H1 (cell line): ENCODE results near the gene ARHGAP18. TPM values are rescaled to one million over a fixed set of nuclear protein-coding genes. Genes with fewer than 3 reads are reported as not detected.

ENCODE experiments used
- CTCF ChIA-PET: fragments of 300-600 bp; sonication (Branson Sonifier 250); formaldehyde crosslinking; loops from one replicate; lab custom pipeline; 2021; ENCODE audit not compliant: partially characterized antibody; lab: Charles Lee
- POLR2A ChIA-PET: fragments of 300-600 bp; sonication (Branson Sonifier 250); formaldehyde crosslinking; loops from one replicate; lab custom pipeline; 2021; ENCODE audit warnings: inconsistent platforms; ENCODE audit not compliant: partially characterized antibody; lab: Charles Lee
- DNase-seq, 2 experiments: peaks; one replicate each; pipeline versions ENCODE4 v3.0.0 to v3.0.0-alpha.2; 2010 to 2022; ENCODE audit warnings: low spot score in 2 of 2, low read depth in 1 of 2, mixed read lengths in 1 of 2
- FAIRE-seq: peaks from 2 replicates; lab custom pipeline; 2011; peaks lifted over from hg19 to GRCh38; lab: Jason Lieb, UNC
- H2AFZ ChIP-seq: 2 replicates; pipeline ENCODE4 v1.8.1; 2012; ENCODE audit warnings: low read length, inconsistent platforms
- H2AK5ac ChIP-seq: 2 replicates; pipeline ENCODE4 v1.6.1; 2013; ENCODE audit warnings: low read depth, low read length
- H2BK120ac ChIP-seq: replicated peaks from 2 replicates; pipeline ENCODE3; 2013; ENCODE audit warnings: low read depth, low read length, inconsistent platforms
- H2BK12ac ChIP-seq: 2 replicates; pipeline ENCODE4 v1.6.1; 2013; ENCODE audit warnings: low read depth, low read length
- H2BK15ac ChIP-seq: 2 replicates; pipeline ENCODE4 v1.6.1; 2013; ENCODE audit warnings: low read length
- H2BK20ac ChIP-seq: 2 replicates; pipeline ENCODE4 v1.6.1; 2013; ENCODE audit warnings: low read length
- H2BK5ac ChIP-seq: 2 replicates; pipeline ENCODE4 v1.6.1; 2013; ENCODE audit warnings: low read depth, low read length
- H3K14ac ChIP-seq: 2 replicates; pipeline ENCODE4 v1.6.1; 2013; ENCODE audit warnings: inconsistent platforms; ENCODE audit not compliant: insufficient read length
- H3K18ac ChIP-seq: 2 replicates; pipeline ENCODE4 v1.6.1; 2013; ENCODE audit warnings: low read length; ENCODE audit errors: extremely low read depth
- H3K23ac ChIP-seq: 2 replicates; pipeline ENCODE4 v1.6.1; 2013; ENCODE audit warnings: inconsistent platforms; ENCODE audit not compliant: insufficient read length
- H3K23me2 ChIP-seq: 2 replicates; pipeline ENCODE4 v1.6.1; 2013; ENCODE audit warnings: low read depth, low read length
- H3K27ac ChIP-seq: 2 replicates; pipeline ENCODE4 v1.6.1; 2011; ENCODE audit warnings: low read depth, low read length, inconsistent platforms
- H3K27me3 ChIP-seq, 4 experiments: replicated peaks in 1 of 4; 1 replicate in 1 of 4; 2 replicates in 3 of 4; pipeline versions ENCODE4 v1.6.1 to v1.8.1; 2011 to 2013; ENCODE audit warnings: low read length in 3 of 4, mild to moderate bottlenecking in 3 of 4, inconsistent platforms in 2 of 4, mixed read lengths in 2 of 4, moderate library complexity in 1 of 4; ENCODE audit not compliant: control insufficient read depth in 3 of 4, insufficient read depth in 3 of 4; ENCODE audit errors: extremely low read depth in 1 of 4
- H3K36me3 ChIP-seq, 4 experiments: 2 replicates each; pipeline versions ENCODE4 v1.6.1 to v1.8.1; 2011 to 2013; ENCODE audit warnings: mild to moderate bottlenecking in 4 of 4, low read length in 3 of 4, moderate library complexity in 2 of 4, control low read depth in 1 of 4, inconsistent platforms in 1 of 4; ENCODE audit not compliant: insufficient read depth in 4 of 4, control insufficient read depth in 2 of 4
- H3K4ac ChIP-seq: replicated peaks from 2 replicates; pipeline ENCODE3; 2013; ENCODE audit warnings: low read length, low read depth, mixed read lengths, inconsistent platforms; ENCODE audit not compliant: insufficient read length
- H3K4me1 ChIP-seq, 4 experiments: replicated peaks in 1 of 4; 1 replicate in 1 of 4; 2 replicates in 3 of 4; pipeline versions ENCODE4 v1.6.1 to v1.8.1; 2011 to 2013; ENCODE audit warnings: low read length in 3 of 4, inconsistent platforms in 2 of 4, mixed read lengths in 1 of 4; ENCODE audit not compliant: insufficient read depth in 4 of 4, control insufficient read depth in 3 of 4
- H3K4me2 ChIP-seq, 2 experiments: 2 replicates each; pipeline versions ENCODE4 v1.6.1 to v1.8.1; 2011 to 2013; ENCODE audit warnings: low read depth in 2 of 2, low read length in 2 of 2, control low read depth in 1 of 2, inconsistent platforms in 1 of 2, mild to moderate bottlenecking in 1 of 2; ENCODE audit not compliant: insufficient read depth in 1 of 2
- H3K4me3 ChIP-seq, 4 experiments: fragments of 200-600, 300-600 bp in 1 of 4; sonication (generic), shearing (Covaris generic), sonication (Bioruptor Twin) in 1 of 4; 2 replicates each; pipeline versions ENCODE4 v1.5.1 to v1.8.1; 2011 to 2016; ENCODE audit warnings: low read length in 4 of 4, low read depth in 3 of 4, control low read depth in 2 of 4, inconsistent platforms in 2 of 4, mild to moderate bottlenecking in 2 of 4, mixed read lengths in 1 of 4, moderate library complexity in 1 of 4; ENCODE audit not compliant: insufficient read depth in 2 of 4; ENCODE audit errors: extremely low read depth in 1 of 4
- H3K56ac ChIP-seq: replicated peaks from 2 replicates; pipeline ENCODE3; 2013; ENCODE audit warnings: low read depth, mild to moderate bottlenecking, mixed read lengths, low read length, inconsistent platforms; ENCODE audit not compliant: insufficient read length
- H3K79me1 ChIP-seq: 2 replicates; pipeline ENCODE4 v1.6.1; 2013; ENCODE audit warnings: low read depth, low read length, control low read depth
- H3K79me2 ChIP-seq, 2 experiments: 2 replicates each; pipeline versions ENCODE4 v1.6.1 to v1.8.1; 2012 to 2013; ENCODE audit warnings: low read length in 2 of 2, mild to moderate bottlenecking in 2 of 2, inconsistent platforms in 1 of 2; ENCODE audit not compliant: insufficient read depth in 2 of 2, control insufficient read depth in 1 of 2
- H3K9ac ChIP-seq, 4 experiments: replicated peaks in 1 of 4; 1 replicate in 1 of 4; 2 replicates in 3 of 4; pipeline versions ENCODE4 v1.6.1 to v1.8.1; 2011 to 2013; ENCODE audit warnings: low read depth in 3 of 4, low read length in 3 of 4, control low read depth in 2 of 4, mild to moderate bottlenecking in 2 of 4, moderate library complexity in 2 of 4, inconsistent platforms in 1 of 4; ENCODE audit errors: extremely low read depth in 1 of 4
- H3K9me3 ChIP-seq, 2 experiments: 2 replicates each; pipeline versions ENCODE4 v1.6.1 to v1.8.1; 2012 to 2013; ENCODE audit warnings: mild to moderate bottlenecking in 2 of 2, moderate library complexity in 2 of 2, control low read depth in 1 of 2, inconsistent platforms in 1 of 2, low read depth in 1 of 2, low read length in 1 of 2, mixed read lengths in 1 of 2; ENCODE audit not compliant: insufficient read depth in 2 of 2
- H4K20me1 ChIP-seq, 2 experiments: replicated peaks in 1 of 2; 2 replicates each; pipeline versions ENCODE3 to v1.8.1; 2011 to 2013; ENCODE audit warnings: inconsistent platforms in 2 of 2, low read length in 2 of 2, mild to moderate bottlenecking in 1 of 2; ENCODE audit not compliant: insufficient read depth in 2 of 2, control insufficient read depth in 1 of 2
- H4K5ac ChIP-seq: 2 replicates; pipeline ENCODE4 v1.6.1; 2013; ENCODE audit warnings: low read length, low read depth, mixed read lengths, inconsistent platforms; ENCODE audit not compliant: insufficient read length
- H4K8ac ChIP-seq: 2 replicates; pipeline ENCODE4 v1.8.0; 2013; ENCODE audit warnings: mild to moderate bottlenecking, moderate library complexity, low read length, inconsistent platforms; ENCODE audit not compliant: insufficient read depth; ENCODE audit errors: extremely low read depth
- H4K91ac ChIP-seq: replicated peaks from 2 replicates; pipeline ENCODE3; 2013; ENCODE audit warnings: low read length, mixed read lengths, inconsistent platforms; ENCODE audit not compliant: insufficient read length
- CEBPB ChIP-seq: IDR thresholded peaks from 2 replicates; pipeline ENCODE4 v1.6.1; 2012; ENCODE audit warnings: low read depth, low read length
- CTCF ChIP-seq, 3 experiments: IDR thresholded peaks; 1 replicate in 2 of 3; 2 replicates in 1 of 3; pipeline versions ENCODE4 v1.5.1 to v1.6.1; 2011; ENCODE audit warnings: low read length in 3 of 3, mild to moderate bottlenecking in 3 of 3, inconsistent platforms in 2 of 3, low read depth in 1 of 3, moderate library complexity in 1 of 3; ENCODE audit not compliant: insufficient read depth in 1 of 3; ENCODE audit errors: control extremely low read depth in 1 of 3
- TAF1 ChIP-seq: IDR thresholded peaks from 2 replicates; pipeline ENCODE4 v1.6.1; 2011; ENCODE audit warnings: mild to moderate bottlenecking, low read depth, low read length
- WGBS, 2 experiments: shearing (Covaris generic) in 1 of 2; methylation state at CpG; one replicate each; pipeline versions ENCODE4 v1.1.6 to v1.1.7; 2013 to 2015; ENCODE audit warnings: low lambda C conversion rate in 2 of 2, mixed read lengths in 2 of 2, inconsistent platforms in 1 of 2, low coverage in 1 of 2, missing lambda C conversion rate in 1 of 2; ENCODE audit not compliant: insufficient replicate concordance in 2 of 2, insufficient coverage in 1 of 2, insufficient read length in 1 of 2; ENCODE audit errors: extremely low coverage in 1 of 2, missing lambda C conversion rate in 1 of 2; 5-methylcytosine and 5-hydroxymethylcytosine counted together
- polyA plus RNA-seq, 7 experiments: library from polyadenylated mRNA; depleted of rRNA in 3 of 7; stranded (reverse) in 5 of 7; unstranded in 2 of 7; fragments of >200 nt in 5 of 7; fragments of 200-250 nt in 2 of 7; gene quantifications; 1 replicate in 5 of 7; 2 replicates in 1 of 7; 4 replicates in 1 of 7; pipeline versions ENCODE4 v1.2.1 to v1.2.3, GENCODE V29; 2011 to 2013; ENCODE audit warnings: missing spikeins in 2 of 7, mixed read lengths in 2 of 7
- total RNA-seq: library from RNA; stranded (reverse); fragmentation: NEBNext Ultra II Directional; extraction: Animal tissue kit (Norgen Biotek cat#: 25700); gene quantifications from 2 replicates; pipeline ENCODE4 v1.2.1, GENCODE V29; 2021

The ARHGAP18 gene
- total and polyA plus RNA-seq, 2 of the 8 experiments (the other 6 are each of a cell fraction or from before 2014, with no cell fraction given), result 0.83 to 4.5 TPM

DNA sequence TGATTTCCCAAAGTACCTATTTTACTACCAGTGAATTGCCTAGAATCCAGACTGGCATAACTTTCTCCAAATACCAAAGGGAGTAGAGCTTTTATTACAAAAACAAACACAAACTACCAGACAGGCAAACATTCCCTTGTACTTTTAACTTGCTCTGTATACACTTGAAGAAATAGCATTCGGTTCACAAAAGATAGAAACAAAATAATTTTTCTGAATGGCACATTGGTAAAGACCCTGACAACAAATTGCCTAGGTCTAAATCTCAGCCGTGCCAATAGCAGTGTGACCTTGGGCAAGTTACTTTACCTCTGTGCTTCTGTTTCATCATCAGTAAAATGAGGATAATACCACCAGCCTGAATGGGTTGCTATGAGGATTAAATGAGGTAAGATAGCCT, 15.9 kb downstream of the ARHGAP18 start:
- H3K18ac ChIP-seq, result no peak overlapping the region
- ChIA-PET POLR2A (no interaction called here), CTCF (interaction anchor here (1.3 kb wide), 1 partner anchor 36 kb away, joined by 3 read pairs; no protein-coding TSS in a partner anchor)
- H3K56ac ChIP-seq, result no peak overlapping the region
- H3K23ac ChIP-seq, result no peak overlapping the region
- no peaks in the 10 kb centered on the region for H3K9me3 ChIP-seq
- peaks cover 0 to 9% (median 3%) of the 10 kb centered on the region in 4 experiments; a peak in 5 of 7 replicates for H3K4me1 ChIP-seq
- no peak overlapping the region for H2BK5ac ChIP-seq
- H3K79me2 ChIP-seq, result no peaks in the 10 kb centered on the region
- H2BK12ac ChIP-seq, result no peak overlapping the region
- H3K4me2 ChIP-seq, result no peak overlapping the region
- no peak overlapping the region for H2BK120ac ChIP-seq
- H2BK15ac ChIP-seq, result no peak overlapping the region
- H3K9ac ChIP-seq, result no peak overlapping the region
- no peak overlapping the region for H2AFZ ChIP-seq
- H3K4ac ChIP-seq, result no peak overlapping the region
- H3K36me3 ChIP-seq, result no peaks in the 10 kb centered on the region
- H2BK20ac ChIP-seq, result no peak overlapping the region
- TF ChIP-seq CTCF (IDR thresholded peaks at IDR 0.05; ENCODE audit: control extremely low read depth in 1 of 3, insufficient read depth in 1 of 3, low read depth in 1 of 3, low read length in 3 of 3) (no peak), TAF1 (no peak), CEBPB (no peak)
- no peak overlapping the region for H4K8ac ChIP-seq
- H3K4me3 ChIP-seq, result no peak overlapping the region
- WGBS, 2 experiments, result 92% methylated on average over 2 of the region's 2 CpGs; no CpG with 5 or more reads in 1 of the 2 experiments
- no peaks in the 10 kb centered on the region for H3K27me3 ChIP-seq
- H4K5ac ChIP-seq, result no peak overlapping the region
- H3K23me2 ChIP-seq, result no peaks in the 10 kb centered on the region
- no peak for FAIRE-seq
- no peaks in the 10 kb centered on the region for H4K20me1 ChIP-seq
- H2AK5ac ChIP-seq, result no peak overlapping the region
- H4K91ac ChIP-seq, result no peak overlapping the region
- no peak for DNase-seq
- H3K79me1 ChIP-seq, result no peaks in the 10 kb centered on the region
- no peak overlapping the region for H3K27ac ChIP-seq
- H3K14ac ChIP-seq, result no peak overlapping the region
